Tongue (tissue), 2 donors: ENCODE measurements around the gene ITPR2. TPM values are rescaled to one million over a fixed set of nuclear protein-coding genes. Genes with fewer than 3 reads are reported as not detected.
"Not testable (repeated sequence)": the region's sequence is repeated elsewhere in the genome, so short reads cannot be mapped to it uniquely, and the experiment has no call there.

Experiments used
- DNase-seq: peaks from one replicate; pipeline ENCODE4 v3.0.0-alpha.2; 2015
- total RNA-seq: library from RNA; depleted of rRNA; stranded (reverse); fragments of >200 nt; gene quantifications from one replicate; pipeline ENCODE4 v1.2.3, GENCODE V29; 2014

The ITPR2 gene
- total RNA-seq, 1 donor from 2014 or later, result 31.4 TPM

DNA sequence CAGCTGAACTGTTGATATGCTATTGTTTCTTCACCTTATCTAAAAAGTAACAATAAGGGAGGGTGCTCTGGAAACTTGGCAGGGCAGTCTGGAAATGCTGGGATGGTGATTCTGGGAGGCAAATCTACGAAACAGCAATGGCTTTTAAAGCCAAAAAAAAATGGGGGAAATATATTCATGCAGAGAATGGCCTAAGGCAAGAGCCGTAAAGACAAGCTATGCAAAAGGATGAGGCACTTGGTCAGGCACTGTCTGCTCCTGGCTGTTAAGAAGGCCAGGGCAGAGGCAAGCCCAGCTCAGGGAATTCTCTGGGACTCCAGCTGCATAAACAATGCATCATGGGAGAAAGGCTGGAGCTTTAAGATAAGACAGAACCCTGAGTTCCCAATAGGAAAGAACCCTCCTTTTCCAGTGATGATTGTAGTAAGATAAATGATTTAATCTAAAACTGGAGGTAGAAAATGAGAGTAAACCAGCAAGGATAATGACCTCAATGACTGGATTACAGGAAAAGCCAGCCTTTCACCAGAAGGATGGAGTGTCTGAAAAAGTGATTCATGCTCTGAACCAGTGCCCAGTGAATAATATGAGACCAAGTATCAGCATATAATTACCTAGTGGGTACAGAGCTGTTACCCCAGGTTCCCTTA, 46.0 kb downstream of the ITPR2 start:
- DNase-seq, result no peak

DNA sequence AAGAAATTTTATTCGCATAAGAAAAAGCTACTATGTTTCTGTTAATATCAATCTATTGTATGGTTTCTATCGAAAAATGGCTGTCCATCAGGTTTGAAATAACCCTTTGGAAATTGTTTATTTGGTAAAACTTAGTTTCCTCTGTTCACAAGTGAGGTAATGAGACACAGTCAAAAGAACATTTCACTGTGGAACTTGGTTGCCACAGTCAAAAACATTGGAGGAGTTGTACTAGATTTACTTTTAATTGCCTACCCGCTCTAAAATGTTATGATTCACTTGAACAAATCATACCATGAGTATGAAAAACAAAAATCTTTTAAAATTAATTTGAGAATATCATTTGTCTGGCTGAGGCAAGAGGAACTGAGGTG, 46.5 kb downstream of the ITPR2 start:
- no peak for DNase-seq

GRCh38 chr12:26783816-26784379, 49.1 kb downstream of the ITPR2 start:
- DNase-seq, result not testable (repeated sequence)

DNA sequence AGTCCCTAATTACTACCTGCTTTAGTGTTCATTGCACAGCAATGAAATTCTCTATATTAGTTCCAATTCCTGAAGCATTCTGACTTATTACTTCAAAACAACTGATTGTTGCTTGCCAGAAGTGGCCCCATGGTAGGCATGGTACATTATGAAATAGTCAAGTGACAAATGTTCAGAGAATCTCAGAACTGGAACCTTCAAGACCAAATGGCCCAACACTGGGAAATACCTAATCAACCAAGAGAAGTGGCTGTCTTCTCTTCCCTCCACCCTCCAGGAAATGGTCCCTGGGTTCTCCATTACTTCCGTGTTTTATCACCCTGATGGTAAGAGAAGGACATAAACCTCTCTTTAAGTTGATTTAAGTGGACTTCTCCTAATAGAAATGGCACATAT, 49.9 kb downstream of the ITPR2 start:
- no peak for DNase-seq

- no peak for DNase-seq
These were observed 50.4 kb downstream of the ITPR2 start for GRCh38 chr12:26782372-26783130.

GRCh38 chr12:26780656-26781055, 52.3 kb downstream of the ITPR2 start:
- not testable (repeated sequence) for DNase-seq

- not testable (repeated sequence) for DNase-seq
These were observed 54.7 kb downstream of the ITPR2 start for GRCh38 chr12:26778173-26778775.

GRCh38 chr12:26777236-26777635, 55.8 kb downstream of the ITPR2 start:
- DNase-seq, result no peak

- DNase-seq, result not testable (repeated sequence)
These were observed 57.0 kb downstream of the ITPR2 start for GRCh38 chr12:26775991-26776390.

- DNase-seq, result no peak
These were observed 59.5 kb downstream of the ITPR2 start for GRCh38 chr12:26773313-26774104.

DNA sequence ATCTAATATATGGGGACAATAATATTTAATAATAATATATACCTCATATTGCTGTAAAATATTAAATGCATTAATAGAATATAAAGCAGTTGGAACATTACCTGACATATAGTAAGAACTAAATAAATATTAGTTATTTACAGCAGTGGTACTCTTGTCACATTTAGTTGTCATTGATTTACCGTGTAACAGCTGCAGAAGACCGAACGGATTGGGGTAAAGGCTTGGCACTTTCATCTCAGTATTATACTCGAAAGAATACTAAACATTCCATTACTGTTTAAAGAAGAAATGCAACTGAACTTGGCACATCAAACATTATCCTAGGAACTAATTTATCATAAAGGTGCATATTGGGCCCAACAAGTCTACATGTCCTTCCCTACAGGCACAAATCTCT, 61.1 kb downstream of the ITPR2 start:
- DNase-seq, result no peak

GRCh38 chr12:26770239-26771070, 62.5 kb downstream of the ITPR2 start:
- DNase-seq, result no peak

- DNase-seq, result no peak
These were observed 63.4 kb downstream of the ITPR2 start for GRCh38 chr12:26769611-26770010.

DNA sequence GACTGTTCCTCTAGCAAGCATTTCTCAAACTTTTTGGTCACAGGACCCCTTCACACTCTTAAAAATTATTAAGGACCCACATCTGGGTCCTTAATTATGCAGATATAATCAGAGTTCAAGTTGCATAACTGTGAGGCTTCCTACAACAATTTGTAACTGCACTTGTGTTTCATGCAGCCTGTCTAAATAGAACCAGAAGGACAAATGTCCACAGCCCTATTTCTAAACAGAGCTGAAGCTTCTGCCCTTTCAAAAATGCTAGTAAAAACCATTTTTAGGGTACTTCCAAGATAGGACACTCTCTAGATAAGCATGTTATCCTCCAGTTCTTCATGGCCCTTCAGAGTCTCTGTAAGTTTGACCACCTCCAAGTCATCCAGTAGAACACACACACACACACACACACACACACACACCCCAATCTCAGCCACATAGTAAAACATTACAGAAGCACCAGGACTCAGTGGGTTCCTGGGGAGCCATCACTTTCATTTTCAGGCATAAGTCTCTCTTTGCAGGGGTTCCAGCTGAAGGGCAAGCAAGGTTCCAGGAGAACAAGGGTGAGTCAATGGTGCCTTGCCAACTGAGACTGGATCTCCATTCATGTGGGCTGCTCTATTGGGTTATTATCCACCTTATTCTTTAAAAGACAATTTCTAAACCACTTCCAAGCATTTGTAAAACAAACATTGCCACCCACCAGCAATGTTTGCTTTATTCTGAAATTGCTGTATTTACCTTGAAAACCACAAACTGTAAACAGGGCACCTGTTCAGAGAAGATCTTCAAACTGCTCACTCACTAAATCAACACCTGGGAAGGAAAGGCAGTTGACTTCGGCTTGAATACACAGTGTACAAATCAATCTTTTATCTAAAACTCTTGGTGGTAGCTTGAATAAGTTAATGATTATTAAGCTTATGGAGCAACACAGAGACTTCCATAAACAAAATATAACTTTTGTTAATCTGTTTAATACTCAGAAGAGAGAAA, 64.1 kb downstream of the ITPR2 start:
- no peak for DNase-seq

- no peak for DNase-seq
These were observed 65.1 kb downstream of the ITPR2 start for GRCh38 chr12:26767865-26768264.

DNA sequence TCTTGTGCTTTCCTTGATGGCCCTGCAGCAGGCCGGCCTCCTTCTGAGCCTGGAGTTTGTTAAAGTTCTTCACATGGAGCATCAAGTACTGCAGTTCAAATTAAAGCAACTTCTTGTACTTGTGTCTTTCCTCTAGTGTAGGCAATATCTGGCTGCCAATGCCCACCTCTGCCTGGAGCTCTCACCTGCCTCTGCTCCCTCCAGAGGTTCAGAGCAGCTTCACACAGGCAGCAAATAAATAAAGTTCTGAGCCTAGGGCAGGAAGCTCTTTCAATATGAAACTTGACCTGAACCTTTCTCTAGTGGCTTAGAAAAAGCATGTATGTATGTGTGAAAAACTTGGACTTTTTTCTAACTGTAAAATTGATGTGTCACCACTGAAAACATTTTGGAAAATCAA, 65.9 kb downstream of the ITPR2 start:
- DNase-seq, result no peak

- DNase-seq, result no peak
These were observed 70.8 kb downstream of the ITPR2 start for GRCh38 chr12:26762186-26762585.

- no peak for DNase-seq
These were observed 71.2 kb downstream of the ITPR2 start for GRCh38 chr12:26761775-26762174.

DNA sequence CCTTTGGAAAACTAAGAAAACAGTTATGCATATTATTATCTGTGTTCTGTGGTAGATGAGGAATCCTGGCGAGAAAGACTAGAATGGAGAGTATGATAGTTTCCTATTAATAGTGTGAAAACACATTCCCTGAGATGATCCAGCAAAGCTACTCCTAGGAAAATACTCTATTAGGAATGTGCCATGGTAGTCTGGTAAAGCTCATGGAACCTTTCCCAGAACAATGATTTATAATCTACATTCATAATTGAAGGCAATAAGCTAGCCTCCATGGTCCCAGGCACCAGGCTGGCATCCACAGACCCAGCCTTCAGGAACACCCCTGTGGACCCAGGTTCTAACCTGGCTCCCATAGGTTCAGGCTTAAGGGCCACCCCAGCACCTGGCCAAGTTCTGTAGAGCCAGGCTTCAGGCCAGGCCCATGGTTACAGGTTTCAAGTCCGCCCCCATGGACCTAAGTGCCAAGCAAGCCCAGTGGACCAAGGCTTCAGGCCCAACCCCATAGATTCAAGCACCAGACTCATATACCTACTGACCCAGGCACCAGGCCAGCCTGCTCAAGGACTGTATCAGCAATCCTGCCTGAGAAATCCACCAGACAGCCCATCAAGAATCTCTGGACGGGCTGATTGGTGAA, 72.2 kb downstream of the ITPR2 start:
- no peak for DNase-seq

DNA sequence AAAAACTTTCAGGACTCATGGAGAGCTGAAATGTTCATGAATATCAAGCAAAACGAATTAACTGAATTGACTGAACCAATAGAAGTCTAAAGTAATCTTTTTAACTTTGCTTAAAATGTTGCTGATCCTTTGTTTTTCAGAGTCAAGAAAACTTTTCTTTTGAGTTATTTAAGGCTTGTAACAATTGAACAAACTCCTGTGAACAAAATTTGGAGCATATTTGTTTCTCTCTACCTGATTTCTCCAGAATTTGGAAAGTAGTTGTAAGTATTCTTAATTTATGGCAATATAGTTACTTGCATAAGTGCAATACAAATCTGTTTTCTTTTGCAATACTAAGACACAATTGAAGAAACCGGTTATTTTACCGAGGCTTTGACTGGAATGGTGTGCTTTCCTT, 77.6 kb downstream of the ITPR2 start:
- DNase-seq, result not testable (repeated sequence)
